Vagina (tissue), 2 donors: Measurements from ENCODE around the gene GALNT17.

Source experiments
- POLR2A ChIP-seq, 2 donors: fragments of 450-650 bp; IDR thresholded peaks; one replicate each; pipeline ENCODE4 v1.6.1; 2017; ENCODE audit warnings: antibody characterized with exemption in 2 of 2, mild to moderate bottlenecking in 2 of 2, moderate library complexity in 2 of 2
- POLR2AphosphoS5 ChIP-seq, 2 donors: sonication (generic); formaldehyde crosslinking; IDR thresholded peaks; one replicate each; pipeline ENCODE4 v1.9.0; 2017; ENCODE audit warnings: antibody characterized with exemption in 2 of 2, mild to moderate bottlenecking in 2 of 2, low read depth in 1 of 2; ENCODE audit not compliant: insufficient read depth in 1 of 2
- TF ChIP-seq, protein P1 (sequence below), 3 experiments: fragments of 450-650 bp in 2 of 3; fragments of 200-600 bp in 1 of 3; sonication (generic) in 1 of 3; IDR thresholded peaks; one replicate each; pipeline ENCODE4 v1.5.1; 2017 to 2019; ENCODE audit warnings: antibody characterized with exemption in 3 of 3, mild to moderate bottlenecking in 2 of 3, moderate library complexity in 2 of 3

DNA sequence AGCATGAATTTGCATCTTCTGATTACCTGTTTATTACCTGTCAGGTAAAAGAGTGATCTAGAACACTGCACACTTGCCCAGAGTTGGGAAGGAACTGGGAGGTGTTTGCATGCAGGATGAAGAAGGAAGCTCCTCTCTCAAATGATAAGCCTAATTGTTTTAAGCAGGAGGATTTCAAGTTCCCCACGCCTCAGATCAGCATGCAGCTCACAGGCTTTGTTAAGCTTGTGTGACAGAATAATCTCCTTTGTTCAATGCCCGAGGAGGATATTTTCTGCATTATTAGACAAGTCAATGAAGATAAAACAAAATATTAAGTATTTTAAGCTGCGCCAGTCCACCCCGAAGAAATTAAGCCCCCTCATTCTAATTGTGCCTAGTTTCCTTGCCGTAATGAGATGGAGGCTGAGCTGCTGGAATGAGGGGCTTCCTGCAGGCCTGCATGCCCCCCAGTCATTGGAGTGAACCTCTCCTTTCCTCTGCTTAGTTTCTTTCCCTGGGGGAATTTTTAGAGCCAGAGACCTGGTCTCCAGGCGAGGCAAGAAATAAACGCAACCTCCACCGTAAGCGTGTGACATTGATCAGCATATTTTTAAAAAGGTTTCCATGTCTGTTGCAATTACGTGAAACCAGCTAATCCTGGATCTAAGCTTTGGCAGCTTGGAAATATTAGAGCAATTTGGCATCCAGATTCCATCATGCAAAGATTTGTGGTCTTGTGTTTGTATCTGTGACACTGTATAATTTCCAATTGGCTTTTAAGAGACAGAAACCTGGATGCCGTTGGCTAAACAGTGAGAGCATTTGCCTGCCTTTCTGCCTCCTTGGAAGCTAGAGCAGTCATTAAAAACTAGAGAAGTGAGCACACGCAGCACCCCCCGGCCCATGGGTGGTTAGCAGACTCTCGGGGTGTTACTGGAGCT is 376.0 kb downstream of the GALNT17 start:
- TF ChIP-seq, protein P1, sequence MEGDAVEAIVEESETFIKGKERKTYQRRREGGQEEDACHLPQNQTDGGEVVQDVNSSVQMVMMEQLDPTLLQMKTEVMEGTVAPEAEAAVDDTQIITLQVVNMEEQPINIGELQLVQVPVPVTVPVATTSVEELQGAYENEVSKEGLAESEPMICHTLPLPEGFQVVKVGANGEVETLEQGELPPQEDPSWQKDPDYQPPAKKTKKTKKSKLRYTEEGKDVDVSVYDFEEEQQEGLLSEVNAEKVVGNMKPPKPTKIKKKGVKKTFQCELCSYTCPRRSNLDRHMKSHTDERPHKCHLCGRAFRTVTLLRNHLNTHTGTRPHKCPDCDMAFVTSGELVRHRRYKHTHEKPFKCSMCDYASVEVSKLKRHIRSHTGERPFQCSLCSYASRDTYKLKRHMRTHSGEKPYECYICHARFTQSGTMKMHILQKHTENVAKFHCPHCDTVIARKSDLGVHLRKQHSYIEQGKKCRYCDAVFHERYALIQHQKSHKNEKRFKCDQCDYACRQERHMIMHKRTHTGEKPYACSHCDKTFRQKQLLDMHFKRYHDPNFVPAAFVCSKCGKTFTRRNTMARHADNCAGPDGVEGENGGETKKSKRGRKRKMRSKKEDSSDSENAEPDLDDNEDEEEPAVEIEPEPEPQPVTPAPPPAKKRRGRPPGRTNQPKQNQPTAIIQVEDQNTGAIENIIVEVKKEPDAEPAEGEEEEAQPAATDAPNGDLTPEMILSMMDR (IDR thresholded peaks at IDR 0.05), result no peak
- no peak for TF ChIP-seq POLR2A (IDR thresholded peaks at IDR 0.05)
- no peak for TF ChIP-seq POLR2AphosphoS5 (IDR thresholded peaks at IDR 0.05; ENCODE audit: insufficient read depth in 1 of 2, low read depth in 1 of 2)
